Stimulated activated CD4-positive, alpha-beta T cell treated with anti-CD3 and anti-CD28 coated beads, Interleukin-4, amount 100 ng/mL, for 4 hours (primary cell): ENCODE results near the gene UBL7.
"Not testable (repeated sequence)": the region's sequence is repeated elsewhere in the genome, so short reads cannot be mapped to it uniquely, and the experiment has no call there.

Experiments used
- DNase-seq, 2 experiments: peaks; one replicate each; pipeline ENCODE4 v3.0.0-alpha.2; 2020

The UBL7 gene

GRCh38 chr15:74463634-74464033 lies 2.7 kb upstream of the UBL7 start:
- DNase-seq = no peak

- no peak for DNase-seq
Observed at GRCh38 chr15:74461847-74462511, 1.0 kb upstream of the UBL7 start.

DNA sequence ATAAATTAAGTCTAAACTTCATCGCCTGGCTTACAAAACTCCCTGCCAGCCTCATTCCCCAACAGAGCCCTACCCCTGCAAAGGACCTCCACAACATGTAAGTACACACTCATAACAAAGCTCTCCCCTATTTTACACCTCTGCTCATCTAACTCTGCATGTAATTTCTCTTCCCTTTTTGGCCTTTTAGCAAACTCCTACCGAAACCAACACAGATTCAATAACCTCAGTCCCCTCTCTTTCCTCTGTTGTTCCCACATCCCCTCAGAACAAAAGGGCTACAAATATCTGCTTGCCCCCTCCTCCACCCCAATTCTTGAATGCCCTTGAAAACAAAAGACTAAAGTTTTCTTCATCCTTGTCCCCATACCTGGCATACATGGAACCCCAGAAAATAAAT lies 662 bp downstream of the UBL7 start:
- no peak for DNase-seq

GRCh38 chr15:74459798-74460197 lies 1.2 kb downstream of the UBL7 start:
- DNase-seq = not testable (repeated sequence)

DNA sequence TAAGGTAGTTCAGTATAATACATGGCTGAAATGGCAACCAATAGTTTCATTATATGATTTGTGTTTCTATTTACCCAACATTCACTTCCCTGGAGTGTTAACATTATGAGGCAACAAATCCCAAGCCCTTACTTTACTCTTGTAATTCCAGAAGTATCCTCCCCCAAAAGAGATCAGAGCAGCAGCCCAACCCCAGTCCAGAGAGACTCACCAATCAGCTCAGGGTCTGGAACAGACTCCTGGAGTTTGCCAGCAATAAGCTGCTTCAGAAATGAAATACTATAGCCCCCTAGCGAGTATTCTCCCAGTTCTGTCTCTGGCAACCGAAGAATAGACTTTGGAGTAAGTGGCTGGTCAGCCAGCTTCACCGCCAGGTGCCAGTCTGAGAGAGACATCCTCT lies 2.5 kb downstream of the UBL7 start:
- DNase-seq = no peak

DNA sequence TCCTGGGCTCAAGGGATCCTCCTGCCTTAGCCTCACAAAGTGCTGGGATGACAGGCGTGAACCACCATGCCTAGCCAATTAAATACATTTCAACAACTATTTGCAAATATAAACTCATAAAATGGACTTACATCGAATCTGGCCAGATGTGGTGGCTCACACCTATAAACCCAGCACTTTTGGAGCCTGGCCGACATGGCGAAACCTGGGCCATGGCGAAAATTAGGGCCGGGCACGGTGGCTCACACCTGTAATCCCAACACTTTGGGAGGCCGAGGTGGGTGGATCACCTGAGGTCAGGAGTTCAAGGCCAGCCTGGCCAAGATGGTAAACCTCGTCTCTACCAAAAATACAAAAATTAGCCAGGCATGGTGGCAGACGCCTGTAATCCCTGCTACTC lies 3.9 kb downstream of the UBL7 start:
- DNase-seq = not testable (repeated sequence)

GRCh38 chr15:74454764-74455500 lies 6.0 kb downstream of the UBL7 start:
- no peak for DNase-seq

DNA sequence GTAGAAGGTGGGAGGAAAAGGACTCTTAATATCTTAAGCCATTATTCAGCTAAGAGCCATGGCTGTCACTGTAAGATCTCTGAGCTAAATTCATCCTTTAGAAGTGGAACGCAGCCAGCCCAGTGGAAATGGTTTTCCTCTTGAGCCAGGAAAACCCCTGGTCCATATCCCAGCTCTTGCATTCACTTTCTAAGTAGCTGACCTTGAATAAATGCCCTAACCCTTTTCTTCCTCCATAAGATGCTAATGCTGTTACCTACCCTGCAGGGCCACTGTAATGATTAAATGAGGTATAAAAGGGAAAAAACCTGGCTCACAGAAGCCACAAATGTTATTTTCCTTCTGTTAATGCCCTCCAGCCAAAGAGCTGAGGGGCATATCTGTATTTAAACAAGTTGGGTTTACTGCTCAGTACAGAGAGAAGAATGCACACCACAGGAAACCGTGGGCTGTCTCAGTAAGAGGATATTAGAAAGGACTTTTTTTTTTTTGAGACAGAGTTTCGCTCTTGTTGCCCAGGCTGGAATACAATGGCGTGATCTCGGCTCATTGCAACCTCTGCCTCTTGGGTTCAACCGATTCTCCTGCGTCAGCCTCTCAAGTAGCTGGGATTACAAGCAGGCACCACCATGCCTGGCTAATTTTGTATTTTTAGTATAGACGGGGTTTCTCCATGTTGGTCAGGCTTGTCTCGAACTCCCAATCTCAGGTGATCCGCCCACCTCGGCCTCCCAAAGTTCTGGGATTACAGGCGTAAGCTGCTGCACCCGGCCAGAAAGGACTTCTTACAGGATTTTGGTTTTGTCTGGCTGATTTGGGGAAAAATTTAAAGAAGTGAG lies 6.8 kb downstream of the UBL7 start:
- no peak for DNase-seq

- DNase-seq = no peak
Observed at GRCh38 chr15:74451861-74452835, 8.8 kb downstream of the UBL7 start.

DNA sequence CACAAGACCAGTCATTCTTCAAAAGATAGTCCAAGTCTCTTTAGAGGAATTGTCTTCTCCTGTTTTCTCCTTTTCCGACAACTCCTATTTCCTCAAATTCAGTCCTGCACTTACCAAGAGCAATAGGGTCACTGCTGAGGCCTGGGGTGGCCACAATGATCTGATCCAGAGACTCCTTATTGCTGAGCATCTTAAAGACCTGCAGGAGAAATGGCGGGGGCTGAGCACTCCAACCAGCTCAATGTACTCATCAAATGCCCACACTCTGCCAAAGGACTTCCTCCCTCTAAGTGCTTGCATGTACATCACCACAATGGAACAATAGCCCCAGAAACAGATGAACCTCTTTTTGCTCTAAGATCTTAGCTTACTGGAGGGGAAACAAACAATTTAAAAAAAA lies 9.6 kb downstream of the UBL7 start:
- DNase-seq = no peak

DNA sequence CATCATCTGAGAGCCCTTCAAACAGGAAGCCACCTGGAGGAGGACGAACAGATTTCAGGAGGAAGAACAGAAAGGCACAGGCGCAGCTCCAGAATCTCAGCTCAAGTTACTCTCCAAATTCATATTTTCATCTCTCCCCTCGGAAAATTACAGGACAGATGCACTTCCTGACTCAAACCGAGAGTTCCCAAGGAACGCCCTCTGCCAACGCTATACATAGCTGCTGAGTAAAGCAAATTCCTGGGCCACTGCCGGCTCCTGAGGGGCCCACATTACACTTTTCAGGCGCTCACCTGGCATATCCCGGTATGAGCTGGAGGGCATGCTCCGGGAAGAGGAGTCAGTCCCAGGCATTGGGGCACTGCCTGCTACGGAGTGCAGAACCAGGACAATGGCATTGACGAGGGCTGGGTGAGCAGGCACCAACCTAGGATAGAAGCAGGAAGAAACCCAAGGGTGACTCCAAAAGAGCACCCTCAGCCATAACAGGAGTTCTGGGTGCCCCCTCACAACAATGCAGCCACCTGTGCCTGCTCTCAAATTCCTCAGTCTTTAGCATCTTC lies 11.2 kb downstream of the UBL7 start:
- no peak for DNase-seq

GRCh38 chr15:74449095-74449494 lies 11.9 kb downstream of the UBL7 start:
- DNase-seq = no peak

DNA sequence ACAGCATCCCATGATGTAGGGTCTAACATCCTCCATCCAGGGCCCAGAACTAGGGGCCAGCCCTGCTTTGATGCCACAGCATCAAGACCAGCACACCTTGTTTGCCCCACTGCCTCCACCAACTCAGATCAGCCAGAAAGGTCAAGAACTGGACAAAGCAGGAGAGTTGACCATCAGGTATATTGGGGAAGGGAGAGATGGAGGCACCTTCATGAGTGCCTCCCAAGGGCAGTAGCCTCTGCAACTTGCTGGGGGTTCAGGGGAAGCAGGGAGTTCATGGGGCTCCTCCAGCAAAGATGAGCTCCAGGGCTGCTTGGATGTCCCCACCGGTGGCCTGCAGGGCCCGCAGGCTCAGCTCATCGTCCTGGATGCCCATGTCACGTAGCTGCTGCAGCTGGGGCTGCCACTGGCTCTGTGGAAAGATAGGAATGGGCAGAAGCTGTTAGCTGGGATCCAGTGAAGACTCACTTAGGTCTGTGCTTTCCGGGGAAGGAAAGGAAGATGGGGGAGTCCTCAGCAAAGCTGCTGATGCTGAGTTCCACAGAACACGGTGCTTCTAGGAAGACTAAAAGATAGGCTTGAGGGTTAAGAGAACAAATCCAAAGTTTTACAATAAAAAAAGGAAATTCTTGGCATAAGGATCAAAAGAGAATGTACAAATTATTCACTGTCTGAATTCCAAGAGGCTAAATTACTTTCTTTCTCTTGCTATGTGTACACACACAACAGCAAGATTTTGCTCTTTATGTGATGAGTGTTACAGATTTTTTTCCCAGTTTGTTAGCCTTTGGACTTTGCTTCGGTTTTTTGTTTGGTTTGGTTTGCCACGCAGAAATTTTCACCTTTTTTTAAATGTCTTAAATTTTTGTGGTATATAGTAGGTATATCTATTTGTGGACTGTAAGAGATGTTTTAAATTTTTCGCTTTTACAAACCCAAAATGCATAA lies 14.9 kb downstream of the UBL7 start:
- DNase-seq = no peak

DNA sequence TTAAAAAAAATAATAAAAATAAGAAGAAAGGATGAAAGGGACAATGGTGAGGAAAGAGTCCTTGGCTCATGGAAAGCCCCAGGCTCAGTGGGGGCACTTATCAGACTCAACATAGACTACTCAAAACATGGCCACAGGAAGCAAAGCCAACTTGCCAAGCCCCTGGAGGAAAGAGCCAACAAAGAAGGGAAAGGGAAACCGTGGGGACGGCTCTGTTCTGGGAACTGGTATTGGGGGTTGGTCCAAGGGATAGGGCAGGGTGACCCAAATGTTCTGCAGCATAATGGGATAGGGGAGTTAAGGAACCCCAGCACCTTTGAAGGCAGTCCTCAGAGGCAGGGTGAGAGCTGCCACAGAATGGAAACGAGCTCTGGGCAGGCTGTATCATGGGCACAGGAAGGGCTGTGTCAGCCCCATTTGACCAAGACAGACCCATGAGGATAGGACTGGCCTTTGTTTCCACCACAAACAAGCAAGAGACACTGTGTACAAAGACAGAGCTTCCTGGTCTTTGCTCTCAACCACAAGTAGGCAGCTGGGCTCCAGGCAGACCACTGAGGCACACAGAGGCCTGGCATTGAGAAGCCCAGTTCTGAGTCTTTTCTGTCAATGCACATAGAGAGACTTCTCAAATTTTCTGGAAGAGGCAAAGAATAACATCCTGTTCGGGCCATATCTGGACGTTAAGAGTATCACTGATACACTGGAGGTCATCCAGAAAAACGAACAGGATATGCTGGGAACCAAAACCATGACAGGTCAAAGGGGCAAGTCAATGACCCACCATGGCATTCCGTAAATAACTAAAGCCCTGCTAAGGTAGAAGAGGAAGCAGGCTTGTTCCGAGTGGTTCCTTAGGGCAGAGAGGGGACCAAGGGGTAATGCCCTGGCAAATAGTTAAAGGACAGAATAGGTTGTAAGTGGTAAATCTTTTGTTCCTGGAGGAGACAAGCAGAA lies 16.6 kb downstream of the UBL7 start:
- DNase-seq = no peak

GRCh38 chr15:74443100-74443909 lies 17.7 kb downstream of the UBL7 start:
- no peak for DNase-seq

- DNase-seq = no peak
Observed at GRCh38 chr15:74442604-74443003, 18.4 kb downstream of the UBL7 start.

DNA sequence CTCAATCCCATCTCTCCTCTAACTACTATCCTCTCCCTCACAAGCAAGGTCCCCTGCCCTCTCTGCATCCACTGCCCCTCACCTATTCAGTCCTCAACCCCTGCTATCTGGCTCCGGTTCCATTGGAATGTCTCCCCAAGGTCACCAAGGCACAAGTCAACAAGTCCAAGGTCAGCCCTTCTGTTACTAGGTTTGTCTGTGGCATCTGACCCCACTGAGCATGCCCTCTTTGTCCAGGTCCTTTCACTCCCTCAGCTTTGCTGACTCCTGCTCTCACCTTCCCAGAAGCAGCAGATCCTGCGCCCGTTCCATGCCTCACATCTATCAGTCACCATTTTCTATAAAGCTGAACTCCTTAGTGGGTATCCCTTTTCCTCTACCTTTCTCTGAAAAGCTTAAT lies 18.9 kb downstream of the UBL7 start:
- DNase-seq = no peak

DNA sequence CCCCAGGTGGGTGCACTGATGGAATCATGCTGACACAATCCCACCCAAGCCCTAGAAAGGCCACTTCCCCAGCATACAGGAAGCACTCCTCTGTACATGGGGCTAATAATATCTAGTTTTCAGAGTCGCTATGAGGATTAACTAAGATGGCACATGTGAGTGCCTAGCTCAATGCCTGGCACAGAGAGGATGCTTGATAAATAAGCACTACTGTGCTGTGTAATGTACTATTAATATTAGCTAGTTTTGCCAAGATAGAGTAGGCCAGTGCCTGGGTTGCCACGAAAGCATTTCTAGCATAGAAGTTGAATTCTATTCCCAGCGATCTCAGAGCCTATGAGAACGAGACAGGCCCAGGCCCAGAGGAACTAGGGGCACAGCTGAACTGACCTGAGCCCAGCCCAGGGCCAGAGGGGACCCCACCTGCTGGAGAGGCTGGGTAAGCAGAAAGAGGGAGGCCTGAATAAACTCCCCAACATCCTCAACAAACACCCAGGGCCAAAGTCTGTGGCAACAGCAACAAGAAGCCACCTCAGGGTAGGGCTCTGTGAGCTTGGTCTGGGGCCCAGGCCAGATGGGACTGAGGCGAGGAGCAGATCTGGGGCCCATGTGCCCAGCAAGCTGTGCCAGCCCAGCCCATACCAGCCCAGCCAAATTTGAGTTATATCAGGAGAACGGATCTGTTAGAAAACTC lies 19.6 kb downstream of the UBL7 start:
- no peak for DNase-seq
